DOHH2 (cell line): ENCODE results near the gene ARID3B.

Source experiments
- H3F3A ChIP-seq: fragments of 200-600 bp; sonication (generic), shearing (Covaris generic); 2 replicates; pipeline ENCODE4 v1.6.0; 2016; ENCODE audit warnings: antibody characterized with exemption, mild to moderate bottlenecking; ENCODE audit not compliant: control insufficient read depth, insufficient read depth
- H3K27ac ChIP-seq: fragments of 200-600 bp; sonication (generic); 2 replicates; pipeline ENCODE4 v1.5.1; 2014; ENCODE audit warnings: low read depth, mild to moderate bottlenecking, low read length, moderate library complexity
- H3K27me3 ChIP-seq: fragments of 200-600 bp; sonication (generic); 2 replicates; pipeline ENCODE4 v1.6.1; 2014; ENCODE audit warnings: mild to moderate bottlenecking, low read length, mixed read lengths; ENCODE audit not compliant: control insufficient read depth
- H3K36me3 ChIP-seq: fragments of 200-600 bp; sonication (generic); 2 replicates; pipeline ENCODE4 v1.6.1; 2014; ENCODE audit warnings: mild to moderate bottlenecking, low read length, moderate library complexity, mixed read lengths; ENCODE audit not compliant: control insufficient read depth
- H3K4me1 ChIP-seq: fragments of 200-600 bp; sonication (generic); 2 replicates; pipeline ENCODE4 v1.6.1; 2014; ENCODE audit warnings: mild to moderate bottlenecking, low read length, mixed read lengths; ENCODE audit not compliant: control insufficient read depth
- H3K4me2 ChIP-seq: fragments of 200-600 bp; sonication (generic); 2 replicates; pipeline ENCODE4 v1.6.0; 2014; ENCODE audit warnings: mild to moderate bottlenecking, low read length, moderate library complexity
- H3K4me3 ChIP-seq: fragments of 200-600 bp; sonication (generic); 2 replicates; pipeline ENCODE4 v1.5.1; 2014; ENCODE audit warnings: mild to moderate bottlenecking, low read length, mixed read lengths
- H3K79me2 ChIP-seq: fragments of 200-600 bp; sonication (generic); 2 replicates; pipeline ENCODE4 v1.6.1; 2014; ENCODE audit warnings: mild to moderate bottlenecking, low read length, mixed read lengths; ENCODE audit not compliant: control insufficient read depth
- H3K9me2 ChIP-seq: fragments of 200-600 bp; sonication (generic); replicated peaks from 2 replicates; pipeline ENCODE4 v1.6.1; 2014; ENCODE audit warnings: mild to moderate bottlenecking, low read length, mixed read lengths; ENCODE audit not compliant: control insufficient read depth
- H3K9me3 ChIP-seq: fragments of 200-600 bp; sonication (generic); 2 replicates; pipeline ENCODE4 v1.6.1; 2014; ENCODE audit warnings: antibody characterized with exemption, low read length, mixed read lengths; ENCODE audit not compliant: control insufficient read depth, insufficient read depth
- H4K20me1 ChIP-seq: fragments of 200-600 bp; sonication (generic); 2 replicates; pipeline ENCODE4 v1.6.0; 2014; ENCODE audit warnings: low read depth, mild to moderate bottlenecking, antibody characterized with exemption, low read length, moderate library complexity; ENCODE audit not compliant: control insufficient read depth, insufficient read depth
- EZH2phosphoT487 ChIP-seq: fragments of 200-600 bp; sonication (generic); IDR thresholded peaks from 2 replicates; pipeline ENCODE4 v1.6.1; 2017; ENCODE audit warnings: borderline replicate concordance, mild to moderate bottlenecking, antibody characterized with exemption, low read length, moderate library complexity, mixed read lengths
- TF ChIP-seq, protein P1 (sequence below): fragments of 200-600 bp; sonication (generic); IDR thresholded peaks from one replicate; pipeline ENCODE4 v1.5.1; 2014; ENCODE audit warnings: antibody characterized with exemption, mild to moderate bottlenecking, low read depth, low read length; ENCODE audit not compliant: poor library complexity, severe bottlenecking

The ARID3B gene

DNA sequence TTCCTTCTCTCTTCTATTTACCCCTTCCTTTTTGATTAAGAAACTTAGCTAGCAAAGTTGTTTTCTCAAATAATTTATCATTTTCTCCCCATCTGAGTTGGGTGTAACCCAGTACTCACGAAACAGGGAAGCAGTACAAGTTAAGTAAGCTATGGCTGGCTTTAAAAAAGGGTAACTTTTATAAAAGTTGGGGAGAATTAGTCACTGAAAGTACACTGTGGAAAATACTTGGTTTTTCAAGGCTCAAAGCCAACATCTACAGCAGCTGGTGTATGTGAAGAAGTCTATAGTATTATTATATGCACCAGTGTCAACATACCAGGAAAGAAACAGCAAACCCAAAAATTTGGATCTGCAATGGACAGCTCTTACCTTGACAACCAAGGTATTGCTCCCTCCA, 100.1 kb downstream of the ARID3B start:
- peaks cover 4% of the 10 kb centered on the region; the same call in 1 of the 2 replicates for H3F3A ChIP-seq
- no peak overlapping the region for H3K4me3 ChIP-seq
- no peak overlapping the region for H3K4me2 ChIP-seq
- no peaks in the 10 kb centered on the region for H3K9me3 ChIP-seq
- TF ChIP-seq, protein P1, sequence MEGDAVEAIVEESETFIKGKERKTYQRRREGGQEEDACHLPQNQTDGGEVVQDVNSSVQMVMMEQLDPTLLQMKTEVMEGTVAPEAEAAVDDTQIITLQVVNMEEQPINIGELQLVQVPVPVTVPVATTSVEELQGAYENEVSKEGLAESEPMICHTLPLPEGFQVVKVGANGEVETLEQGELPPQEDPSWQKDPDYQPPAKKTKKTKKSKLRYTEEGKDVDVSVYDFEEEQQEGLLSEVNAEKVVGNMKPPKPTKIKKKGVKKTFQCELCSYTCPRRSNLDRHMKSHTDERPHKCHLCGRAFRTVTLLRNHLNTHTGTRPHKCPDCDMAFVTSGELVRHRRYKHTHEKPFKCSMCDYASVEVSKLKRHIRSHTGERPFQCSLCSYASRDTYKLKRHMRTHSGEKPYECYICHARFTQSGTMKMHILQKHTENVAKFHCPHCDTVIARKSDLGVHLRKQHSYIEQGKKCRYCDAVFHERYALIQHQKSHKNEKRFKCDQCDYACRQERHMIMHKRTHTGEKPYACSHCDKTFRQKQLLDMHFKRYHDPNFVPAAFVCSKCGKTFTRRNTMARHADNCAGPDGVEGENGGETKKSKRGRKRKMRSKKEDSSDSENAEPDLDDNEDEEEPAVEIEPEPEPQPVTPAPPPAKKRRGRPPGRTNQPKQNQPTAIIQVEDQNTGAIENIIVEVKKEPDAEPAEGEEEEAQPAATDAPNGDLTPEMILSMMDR = no peak
- no peak for TF ChIP-seq EZH2phosphoT487
- H3K79me2 ChIP-seq = no peaks in the 10 kb centered on the region
- no peaks in the 10 kb centered on the region for H4K20me1 ChIP-seq
- H3K4me1 ChIP-seq = no peaks in the 10 kb centered on the region
- H3K36me3 ChIP-seq = peaks cover 36% of the 10 kb centered on the region
- H3K27ac ChIP-seq = no peak overlapping the region
- H3K9me2 ChIP-seq = no peaks in the 10 kb centered on the region
- no peaks in the 10 kb centered on the region for H3K27me3 ChIP-seq

GRCh38 chr15:74642348-74642733, 101.3 kb downstream of the ARID3B start:
- Histone ChIP-seq H3K9me3 (no peaks in the 10 kb centered on the region), H4K20me1 (peaks cover 3% of the 10 kb centered on the region; the same call in 1 of the 2 replicates), H3K79me2 (no peaks in the 10 kb centered on the region), H3K36me3 (peaks cover 25% of the 10 kb centered on the region), H3K9me2 (no peaks in the 10 kb centered on the region), H3K4me2 (no peak overlapping the region), H3K27me3 (no peaks in the 10 kb centered on the region), H3K4me1 (no peaks in the 10 kb centered on the region), H3F3A (no peaks in the 10 kb centered on the region), H3K27ac (no peak overlapping the region), H3K4me3 (no peak overlapping the region)
- TF ChIP-seq, protein P1 = no peak
- TF ChIP-seq EZH2phosphoT487 = no peak

DNA sequence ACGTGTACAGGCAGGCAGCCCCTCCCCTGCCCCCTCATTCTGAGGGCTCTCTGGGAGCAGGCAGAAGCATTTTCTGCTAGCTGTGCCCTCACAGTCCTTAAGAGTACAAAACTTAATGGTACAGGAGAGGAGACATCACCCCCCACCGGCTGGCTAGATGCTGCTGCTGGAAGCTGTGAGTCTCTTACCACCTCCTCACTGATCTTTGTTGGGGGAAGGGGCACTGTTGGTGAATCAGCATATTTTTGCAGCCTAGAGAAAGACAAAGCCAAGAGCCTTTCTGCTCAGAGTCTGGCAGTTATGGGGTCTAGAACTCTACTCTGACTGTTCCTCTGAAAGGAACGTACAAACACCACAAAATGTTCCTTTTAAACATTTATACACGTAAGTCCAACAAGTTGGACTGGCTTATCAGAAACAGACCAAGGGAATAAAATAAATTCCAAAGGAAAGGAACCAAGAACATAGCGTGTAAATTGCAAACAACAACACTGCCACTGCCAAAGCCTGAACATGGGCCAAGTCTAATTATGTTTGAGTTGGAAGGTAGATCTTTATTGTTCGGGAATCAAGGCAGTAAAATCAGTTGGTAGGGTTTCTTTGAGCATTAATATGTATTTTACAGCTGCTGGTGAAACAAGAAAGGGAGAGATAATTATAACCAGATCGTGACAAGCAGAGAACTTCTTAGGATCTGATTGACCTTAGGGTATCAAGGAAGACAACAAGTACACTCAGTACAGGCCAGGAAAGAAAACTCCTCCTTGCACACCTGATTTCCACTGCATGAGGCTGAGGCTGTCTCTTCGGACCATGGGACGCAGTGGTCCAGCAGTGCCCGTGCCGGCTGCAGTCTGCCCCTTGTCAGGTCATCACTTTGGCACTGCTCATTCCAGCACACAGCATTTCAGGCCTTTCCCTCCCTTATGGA, 102.0 kb downstream of the ARID3B start:
- Histone ChIP-seq H3K36me3 (peaks cover 21% of the 10 kb centered on the region), H3K79me2 (no peaks in the 10 kb centered on the region), H3K4me2 (no peak overlapping the region), H3K4me1 (no peaks in the 10 kb centered on the region), H4K20me1 (peaks cover 3% of the 10 kb centered on the region; the same call in 1 of the 2 replicates), H3K27me3 (no peaks in the 10 kb centered on the region), H3K4me3 (no peak overlapping the region), H3F3A (no peaks in the 10 kb centered on the region), H3K9me3 (no peaks in the 10 kb centered on the region), H3K9me2 (no peaks in the 10 kb centered on the region), H3K27ac (no peak overlapping the region)
- TF ChIP-seq, protein P1 = no peak
- TF ChIP-seq EZH2phosphoT487 = no peak
